LHCN-M2 (cell line): ENCODE results near the gene KRTAP22-2. TPM values are rescaled to one million over a fixed set of nuclear protein-coding genes. Genes with fewer than 3 reads are reported as not detected.

Source experiments
- DNase-seq: peaks from one replicate; pipeline ENCODE4 v3.0.0-alpha.2; 2012; ENCODE audit warnings: low read depth
- total RNA-seq: library from RNA; depleted of rRNA; stranded (reverse); fragments of >200 nt; gene quantifications from 2 replicates; pipeline ENCODE4 v1.2.3, GENCODE V29; 2014; rRNA removed

The KRTAP22-2 gene
- total RNA-seq, 1 experiment from 2014 or later, result not detected

DNA sequence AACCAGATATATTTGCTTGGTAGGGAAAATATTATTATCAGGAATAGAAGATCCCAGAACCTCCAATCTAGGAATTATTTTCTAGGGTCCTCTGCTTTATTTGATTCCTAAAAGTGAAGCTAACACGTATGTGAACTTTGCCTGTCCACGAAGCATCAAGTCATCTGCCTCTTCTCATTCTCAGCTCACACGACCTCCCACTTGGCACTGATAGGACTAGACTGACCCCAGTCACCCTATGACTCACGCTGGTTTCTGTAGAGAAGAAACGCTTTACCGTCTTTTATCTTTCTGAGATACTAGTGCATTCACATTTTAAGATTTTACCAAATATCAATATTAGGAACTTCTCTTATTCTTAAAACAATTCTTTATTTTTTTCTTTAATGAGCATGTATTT is 27.1 kb downstream of the KRTAP22-2 start:
- DNase-seq, result no peak

DNA sequence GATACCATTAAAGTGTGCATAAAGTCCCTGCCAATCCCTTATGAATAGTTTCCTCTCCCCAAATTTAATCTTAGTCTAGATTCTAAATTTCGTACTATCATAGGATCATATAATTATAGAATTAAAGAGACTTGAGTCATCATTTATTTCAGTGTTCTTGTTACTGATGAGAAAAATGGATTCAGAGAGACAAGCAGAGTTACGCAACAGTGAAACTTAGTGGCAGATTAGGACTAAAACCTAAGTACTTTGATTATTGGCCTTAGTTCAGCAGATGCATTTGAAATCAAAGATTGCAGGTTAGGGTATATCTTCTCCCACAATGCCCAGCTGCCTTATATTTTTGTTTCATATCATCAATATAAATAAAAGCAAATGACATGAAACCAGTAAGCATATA is 28.2 kb downstream of the KRTAP22-2 start:
- DNase-seq, result no peak

DNA sequence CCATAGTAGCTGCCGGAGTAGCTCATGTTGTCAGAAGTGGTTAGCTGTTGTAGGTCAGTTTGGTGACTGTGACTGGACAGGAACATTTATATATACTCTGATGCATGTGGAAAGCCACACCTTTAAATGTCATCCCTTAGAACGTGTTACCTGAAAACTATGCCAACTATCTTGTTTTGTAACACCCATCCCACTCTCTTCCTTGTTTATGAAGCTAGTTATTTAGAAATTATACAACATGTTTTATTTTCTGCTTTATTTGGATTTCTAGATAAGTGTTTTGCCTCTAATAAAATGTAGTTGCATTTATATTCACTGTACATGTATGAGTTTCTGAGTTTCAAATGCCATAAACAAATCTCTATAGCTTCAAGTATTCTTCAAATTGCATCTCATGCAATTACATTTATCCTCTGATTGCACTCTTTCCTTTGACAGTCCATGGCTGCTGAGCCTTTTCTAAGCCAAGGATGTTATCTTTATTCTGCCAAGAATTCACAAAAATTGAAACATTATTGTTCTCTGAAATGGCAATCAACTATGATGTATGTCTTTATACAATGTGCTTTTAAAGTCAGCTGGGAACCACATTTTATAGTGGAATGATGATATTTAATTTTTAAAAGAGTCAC is 28.8 kb downstream of the KRTAP22-2 start, which contains the start of gene KRTAP19-7:
Gene KRTAP19-7, minus strand, starts transcription at position 51 of the 632 bp plus-strand sequence. Its CDS starts 25 bp downstream, at position 26.
- no peak for DNase-seq

DNA sequence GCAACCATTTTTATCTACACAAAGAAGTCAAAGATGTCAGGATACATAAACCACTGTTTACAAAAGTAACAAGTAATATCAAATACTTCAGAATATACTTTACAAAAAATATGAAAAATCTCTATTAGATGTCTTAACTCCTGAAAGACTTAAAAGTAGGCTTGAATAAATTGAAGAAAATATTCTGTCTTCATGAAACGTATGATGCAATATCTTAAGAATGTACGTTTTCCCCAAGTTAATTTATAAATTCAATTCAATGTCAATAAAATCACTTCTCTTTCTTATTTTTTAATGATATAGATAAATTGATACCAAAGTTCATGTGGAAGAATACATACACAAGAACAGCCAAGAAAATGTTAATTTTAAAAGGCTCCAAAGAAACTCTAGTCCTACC is 35.1 kb downstream of the KRTAP22-2 start:
- no peak for DNase-seq

DNA sequence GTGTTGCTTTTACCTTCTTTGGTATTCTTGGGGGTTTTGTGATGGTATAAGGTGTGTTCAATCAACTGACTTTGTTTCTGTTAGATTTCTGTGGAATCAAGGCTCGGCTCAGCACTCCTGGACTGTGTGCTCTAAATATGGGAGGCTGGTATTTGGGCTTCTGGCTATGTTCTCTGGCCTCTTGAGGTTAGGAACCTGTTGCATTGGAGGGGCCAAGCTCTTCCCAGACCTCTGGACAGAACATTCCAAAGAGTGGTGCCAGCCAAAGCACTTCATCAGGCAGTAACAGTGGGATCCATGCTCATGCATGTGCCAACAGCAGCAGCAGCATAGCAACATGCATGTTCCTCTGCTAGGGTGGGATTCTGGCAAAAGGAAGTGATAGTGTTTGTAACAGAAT is 37.4 kb downstream of the KRTAP22-2 start:
- DNase-seq, result no peak

DNA sequence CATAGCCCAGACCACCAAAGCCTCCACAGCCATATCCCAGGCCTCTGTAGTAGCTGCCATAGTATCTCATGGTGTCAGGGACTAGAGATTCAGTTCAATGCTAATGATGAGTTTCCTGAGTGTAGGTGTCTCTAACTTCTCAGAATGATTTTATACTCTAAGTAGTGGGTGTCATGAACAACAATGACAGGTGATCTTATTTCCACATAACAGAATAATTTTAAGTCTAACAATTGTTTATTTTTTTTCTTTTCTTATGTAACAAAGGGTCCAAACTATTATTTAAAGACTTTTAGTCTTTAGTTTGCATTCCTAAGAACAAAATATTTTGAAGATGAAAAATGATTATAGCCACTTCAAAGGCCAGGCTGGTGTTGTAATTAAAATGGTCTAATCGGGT is 48.4 kb downstream of the KRTAP22-2 start, which contains the start of gene KRTAP19-6:
Gene KRTAP19-6, minus strand, starts transcription at position 101 of the 400 bp plus-strand sequence. Its CDS starts 31 bp downstream, at position 70.
- no peak for DNase-seq

Other genes starting within 250 kb of the KRTAP22-2 start
- gene KRTAP23-1, start 241.8 kb downstream of the KRTAP22-2 start, total RNA-seq, result not detected in 2 replicates
- not detected in 2 replicates for gene KRTAP13-2, start 218.1 kb downstream of the KRTAP22-2 start, total RNA-seq
- gene KRTAP13-1, start 194.4 kb downstream of the KRTAP22-2 start, total RNA-seq, result not detected in 2 replicates
- not detected in 2 replicates for gene KRTAP13-3, start 164.5 kb downstream of the KRTAP22-2 start, total RNA-seq
- not detected in 2 replicates for gene KRTAP13-4, start 160.2 kb downstream of the KRTAP22-2 start, total RNA-seq
- not detected in 2 replicates for gene KRTAP15-1, start 150.1 kb downstream of the KRTAP22-2 start, total RNA-seq
- gene KRTAP19-1, start 110.0 kb downstream of the KRTAP22-2 start, total RNA-seq, result not detected in 2 replicates
- gene KRTAP19-2, start 103.0 kb downstream of the KRTAP22-2 start, total RNA-seq, result not detected in 2 replicates
- not detected in 2 replicates for gene KRTAP19-3, start 98.4 kb downstream of the KRTAP22-2 start, total RNA-seq
- gene KRTAP19-4, start 93.2 kb downstream of the KRTAP22-2 start, total RNA-seq, result not detected in 2 replicates
- not detected in 2 replicates for gene KRTAP19-5, start 88.3 kb downstream of the KRTAP22-2 start, total RNA-seq
- not detected in 2 replicates for gene KRTAP19-6, start 48.5 kb downstream of the KRTAP22-2 start, total RNA-seq
- not detected in 2 replicates for gene KRTAP19-7, start 29.1 kb downstream of the KRTAP22-2 start, total RNA-seq
- gene KRTAP6-3, start 2.0 kb upstream of the KRTAP22-2 start, total RNA-seq, result not detected in 2 replicates
- not detected in 2 replicates for gene KRTAP6-2, start 8.5 kb upstream of the KRTAP22-2 start, total RNA-seq
- gene KRTAP22-1, start 10.7 kb upstream of the KRTAP22-2 start, total RNA-seq, result not detected in 2 replicates
- not detected in 2 replicates for gene KRTAP6-1, start 23.5 kb upstream of the KRTAP22-2 start, total RNA-seq
- gene KRTAP20-1, start 26.0 kb upstream of the KRTAP22-2 start, total RNA-seq, result not detected in 2 replicates
- not detected in 2 replicates for gene KRTAP20-4, start 30.2 kb upstream of the KRTAP22-2 start, total RNA-seq
- gene KRTAP20-2, start 44.8 kb upstream of the KRTAP22-2 start, total RNA-seq, result not detected in 2 replicates
- not detected in 2 replicates for gene KRTAP20-3, start 52.5 kb upstream of the KRTAP22-2 start, total RNA-seq
- not detected in 2 replicates for gene KRTAP21-3, start 128.4 kb upstream of the KRTAP22-2 start, total RNA-seq
- gene KRTAP21-2, start 156.9 kb upstream of the KRTAP22-2 start, total RNA-seq, result not detected in 2 replicates
- not detected in 2 replicates for gene KRTAP21-1, start 165.0 kb upstream of the KRTAP22-2 start, total RNA-seq
- not detected in 2 replicates for gene KRTAP8-1, start 222.9 kb upstream of the KRTAP22-2 start, total RNA-seq
- not detected in 2 replicates for gene KRTAP7-1, start 239.4 kb upstream of the KRTAP22-2 start, total RNA-seq